Suprapubic skin (tissue), 4 donors: ENCODE measurements around the gene BNIP5. TPM values are rescaled to one million over a fixed set of nuclear protein-coding genes. Genes with fewer than 3 reads are reported as not detected.

Source experiments
- DNase-seq, 2 donors: peaks; one replicate each; pipeline ENCODE4 v3.0.0-alpha.2; 2019; ENCODE audit warnings: low spot score in 2 of 2
- H3K27ac ChIP-seq: fragments of 200-600 bp; sonication (generic); one replicate; pipeline ENCODE4 v1.5.1; 2019
- H3K27me3 ChIP-seq: fragments of 200-600 bp; sonication (generic); one replicate; pipeline ENCODE4 v1.5.1; 2019
- H3K36me3 ChIP-seq: fragments of 200-600 bp; sonication (generic); one replicate; pipeline ENCODE4 v1.5.1; 2019
- H3K4me1 ChIP-seq: fragments of 200-600 bp; sonication (generic); one replicate; pipeline ENCODE4 v1.5.1; 2019
- H3K4me3 ChIP-seq: fragments of 200-600 bp; sonication (generic); one replicate; pipeline ENCODE4 v1.5.1; 2019; ENCODE audit warnings: mild to moderate bottlenecking
- H3K9me3 ChIP-seq: fragments of 200-600 bp; sonication (generic); one replicate; pipeline ENCODE4 v1.5.1; 2019
- EP300 ChIP-seq: sonication (generic); formaldehyde crosslinking; IDR thresholded peaks from one replicate; pipeline ENCODE4 v1.6.1; 2017; ENCODE audit warnings: antibody characterized with exemption
- POLR2A ChIP-seq, 2 donors: fragments of 450-650 bp; IDR thresholded peaks; one replicate each; pipeline ENCODE4 v1.6.1; 2017; ENCODE audit warnings: antibody characterized with exemption in 2 of 2, mild to moderate bottlenecking in 2 of 2, moderate library complexity in 2 of 2
- POLR2AphosphoS5 ChIP-seq, 3 donors: sonication (generic); formaldehyde crosslinking; IDR thresholded peaks; one replicate each; pipeline ENCODE4 v1.6.1; 2017; ENCODE audit warnings: antibody characterized with exemption in 3 of 3
- WGBS: methylation state at CpG from one replicate; pipeline ENCODE4 v1.1.5; 2018; 5-methylcytosine and 5-hydroxymethylcytosine counted together
- total RNA-seq, 4 donors: library from RNA; depleted of rRNA; stranded (reverse); fragments of >200 nt; gene quantifications; one replicate each; pipeline ENCODE4 v1.1.0, GENCODE V29; 2016
- TF ChIP-seq, protein P1 (sequence below), 2 donors: fragments of 200-600 bp in 1 of 2; fragments of 450-650 bp in 1 of 2; sonication (generic) in 1 of 2; IDR thresholded peaks; one replicate each; pipeline ENCODE4 v1.5.1; 2016 to 2019; ENCODE audit warnings: antibody characterized with exemption in 2 of 2, mild to moderate bottlenecking in 1 of 2, moderate library complexity in 1 of 2

The BNIP5 gene
- total RNA-seq, 4 donors from 2014 or later: 0.11 TPM; not detected in 3

DNA sequence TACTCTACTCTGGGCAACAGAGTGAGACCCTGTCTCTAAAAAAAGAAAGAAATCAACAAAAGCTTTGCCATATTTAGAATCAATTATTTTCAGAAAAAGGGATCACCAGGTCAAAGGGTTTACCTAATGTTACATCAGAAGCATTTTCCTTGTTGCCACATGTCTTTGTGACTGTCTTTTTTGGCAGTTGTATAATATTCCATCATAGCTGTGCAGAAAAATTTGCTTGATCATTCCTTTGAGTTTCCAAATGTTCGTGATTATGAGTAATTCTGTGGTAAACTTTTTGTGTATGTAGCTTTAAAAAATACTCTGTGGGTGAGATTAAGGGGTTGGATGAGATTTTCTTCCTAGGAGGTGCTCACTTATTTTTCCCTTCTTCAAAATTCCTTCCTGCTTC, 40.4 kb downstream of the BNIP5 start:
- H3K27me3 ChIP-seq: no peaks in the 10 kb centered on the region
- H3K4me3 ChIP-seq: no peak overlapping the region
- TF ChIP-seq, protein P1, sequence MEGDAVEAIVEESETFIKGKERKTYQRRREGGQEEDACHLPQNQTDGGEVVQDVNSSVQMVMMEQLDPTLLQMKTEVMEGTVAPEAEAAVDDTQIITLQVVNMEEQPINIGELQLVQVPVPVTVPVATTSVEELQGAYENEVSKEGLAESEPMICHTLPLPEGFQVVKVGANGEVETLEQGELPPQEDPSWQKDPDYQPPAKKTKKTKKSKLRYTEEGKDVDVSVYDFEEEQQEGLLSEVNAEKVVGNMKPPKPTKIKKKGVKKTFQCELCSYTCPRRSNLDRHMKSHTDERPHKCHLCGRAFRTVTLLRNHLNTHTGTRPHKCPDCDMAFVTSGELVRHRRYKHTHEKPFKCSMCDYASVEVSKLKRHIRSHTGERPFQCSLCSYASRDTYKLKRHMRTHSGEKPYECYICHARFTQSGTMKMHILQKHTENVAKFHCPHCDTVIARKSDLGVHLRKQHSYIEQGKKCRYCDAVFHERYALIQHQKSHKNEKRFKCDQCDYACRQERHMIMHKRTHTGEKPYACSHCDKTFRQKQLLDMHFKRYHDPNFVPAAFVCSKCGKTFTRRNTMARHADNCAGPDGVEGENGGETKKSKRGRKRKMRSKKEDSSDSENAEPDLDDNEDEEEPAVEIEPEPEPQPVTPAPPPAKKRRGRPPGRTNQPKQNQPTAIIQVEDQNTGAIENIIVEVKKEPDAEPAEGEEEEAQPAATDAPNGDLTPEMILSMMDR (IDR thresholded peaks at IDR 0.05): no peak
- TF ChIP-seq POLR2AphosphoS5 (IDR thresholded peaks at IDR 0.05): no peak
- TF ChIP-seq POLR2A (IDR thresholded peaks at IDR 0.05): no peak
- TF ChIP-seq EP300: no peak
- H3K9me3 ChIP-seq: no peaks in the 10 kb centered on the region
- peaks cover 2% of the 10 kb centered on the region for H3K4me1 ChIP-seq
- DNase-seq: no peak
- 37% methylated on average over 1 of the region's 1 CpG for WGBS
- H3K36me3 ChIP-seq: no peaks in the 10 kb centered on the region
- H3K27ac ChIP-seq: no peak overlapping the region

DNA sequence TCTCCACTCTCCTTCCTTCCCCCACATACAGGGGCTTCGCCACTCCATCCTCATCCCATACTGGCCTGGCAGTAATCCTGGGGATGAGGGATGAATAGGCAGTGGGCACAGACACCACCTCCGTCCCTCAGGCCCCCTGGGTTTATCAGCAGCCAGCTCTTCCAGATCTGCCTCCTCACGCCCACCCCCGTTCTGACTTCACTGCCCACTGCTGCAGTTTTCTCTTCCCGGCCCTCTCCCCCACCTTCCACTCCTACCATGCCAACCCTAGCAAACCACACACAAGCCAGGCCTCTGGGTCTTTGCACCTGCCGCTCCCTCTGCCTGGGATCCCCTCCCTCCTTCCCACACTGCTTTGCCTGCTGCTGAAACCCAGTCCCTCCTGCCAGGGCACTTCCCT, 44.5 kb downstream of the BNIP5 start:
- H3K27ac ChIP-seq: no peak overlapping the region
- WGBS: 97% methylated on average over 6 of the region's 6 CpGs
- H3K27me3 ChIP-seq: peaks cover 3% of the 10 kb centered on the region
- no peak for DNase-seq
- TF ChIP-seq, protein P1 (IDR thresholded peaks at IDR 0.05): no peak
- no peak for TF ChIP-seq POLR2AphosphoS5 (IDR thresholded peaks at IDR 0.05)
- no peak for TF ChIP-seq POLR2A (IDR thresholded peaks at IDR 0.05)
- no peak for TF ChIP-seq EP300
- no peak overlapping the region for H3K4me3 ChIP-seq
- H3K36me3 ChIP-seq: no peaks in the 10 kb centered on the region
- H3K4me1 ChIP-seq: peaks cover 13% of the 10 kb centered on the region
- no peaks in the 10 kb centered on the region for H3K9me3 ChIP-seq

DNA sequence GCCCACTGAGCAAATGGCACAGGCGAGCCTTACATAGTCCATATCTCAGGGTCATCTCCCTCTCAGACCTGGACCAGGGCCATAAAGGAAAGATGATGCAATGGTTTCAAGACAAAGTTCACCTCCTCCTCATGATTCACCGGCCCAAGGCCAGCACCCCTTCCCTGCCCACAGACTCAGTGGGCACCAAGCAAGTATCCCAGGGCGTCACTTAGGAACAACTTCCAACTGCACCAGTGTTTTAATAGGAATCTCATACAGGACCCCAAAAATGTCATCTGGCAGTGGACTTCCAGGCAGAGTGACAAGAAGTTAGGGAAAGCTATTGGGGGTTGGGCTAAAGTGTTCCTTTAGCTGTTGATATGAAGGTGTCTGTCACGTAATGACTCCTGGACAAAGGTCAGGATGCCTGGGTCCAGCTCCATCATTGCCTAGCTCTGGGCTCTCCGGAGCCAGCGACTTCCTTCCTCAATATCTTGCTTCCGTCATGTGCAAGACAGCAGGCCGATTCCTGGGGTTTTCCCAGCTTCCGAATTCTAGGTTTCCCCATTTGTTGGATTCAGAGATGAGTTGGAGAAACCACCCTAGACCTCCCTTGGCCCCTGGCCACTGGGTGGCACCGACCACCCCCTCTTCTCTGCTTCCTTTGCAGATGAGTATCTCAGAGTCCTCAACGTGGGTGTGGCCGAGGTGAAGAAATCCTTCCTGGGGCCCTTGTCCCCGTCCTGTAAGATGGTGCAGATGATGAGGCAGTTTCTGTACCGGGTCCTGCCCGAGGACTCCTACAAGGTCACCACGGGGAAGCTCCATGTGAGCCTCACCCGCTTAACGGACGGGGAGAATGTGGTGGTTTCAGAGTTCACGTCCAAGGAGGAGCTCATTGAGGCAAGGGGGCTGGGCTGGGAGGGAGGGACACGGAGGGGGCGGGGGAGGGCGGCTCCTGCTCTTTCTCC, 45.7 kb downstream of the BNIP5 start:
- H3K9me3 ChIP-seq: no peaks in the 10 kb centered on the region
- H3K4me1 ChIP-seq: peaks cover 13% of the 10 kb centered on the region
- no peak for DNase-seq
- no peak overlapping the region for H3K27ac ChIP-seq
- peaks cover 11% of the 10 kb centered on the region for H3K27me3 ChIP-seq
- no peaks in the 10 kb centered on the region for H3K36me3 ChIP-seq
- 71% methylated on average over 21 of the region's 23 CpGs for WGBS
- H3K4me3 ChIP-seq: no peak overlapping the region
- TF ChIP-seq, protein P1 (IDR thresholded peaks at IDR 0.05): no peak
- no peak for TF ChIP-seq POLR2AphosphoS5 (IDR thresholded peaks at IDR 0.05)
- no peak for TF ChIP-seq EP300
- TF ChIP-seq POLR2A (IDR thresholded peaks at IDR 0.05): no peak

DNA sequence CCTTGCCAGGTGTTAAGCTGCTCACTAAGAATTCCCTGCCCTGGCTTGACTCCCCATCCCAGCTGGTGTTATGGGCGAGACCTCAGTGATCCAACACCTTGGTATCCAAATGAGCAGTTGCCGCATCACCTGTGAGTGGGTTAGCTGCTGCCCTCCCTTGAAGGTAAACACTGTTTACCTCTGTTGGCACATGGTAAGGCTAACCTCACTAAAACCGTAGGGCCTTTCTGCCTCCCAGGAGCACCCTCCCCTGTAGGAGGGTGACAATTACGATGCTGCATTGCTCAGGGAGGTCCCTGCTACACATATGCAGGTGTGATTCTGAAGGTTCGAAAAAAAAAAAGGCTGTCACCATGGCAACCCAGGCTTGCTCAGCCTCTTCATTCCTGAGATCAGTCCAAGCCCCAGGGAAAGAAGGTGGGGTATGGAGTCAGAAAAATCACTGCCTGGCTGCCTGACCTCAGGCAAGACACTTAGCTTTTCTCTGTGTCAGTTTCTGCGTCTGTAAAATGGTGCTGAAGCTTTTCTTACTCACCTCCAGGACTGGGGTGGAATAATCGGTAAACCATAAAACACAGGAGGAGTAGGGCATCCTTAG, 47.3 kb downstream of the BNIP5 start:
- TF ChIP-seq POLR2A (IDR thresholded peaks at IDR 0.05): no peak
- TF ChIP-seq, protein P1 (IDR thresholded peaks at IDR 0.05): no peak
- no peak for TF ChIP-seq POLR2AphosphoS5 (IDR thresholded peaks at IDR 0.05)
- TF ChIP-seq EP300: no peak
- Histone ChIP-seq H3K36me3 (no peaks in the 10 kb centered on the region), H3K4me3 (no peak overlapping the region), H3K9me3 (no peaks in the 10 kb centered on the region), H3K27ac (no peak overlapping the region), H3K27me3 (peaks cover 21% of the 10 kb centered on the region), H3K4me1 (peaks cover 13% of the 10 kb centered on the region)
- 55% methylated on average over 6 of the region's 7 CpGs for WGBS
- DNase-seq: no peak

DNA sequence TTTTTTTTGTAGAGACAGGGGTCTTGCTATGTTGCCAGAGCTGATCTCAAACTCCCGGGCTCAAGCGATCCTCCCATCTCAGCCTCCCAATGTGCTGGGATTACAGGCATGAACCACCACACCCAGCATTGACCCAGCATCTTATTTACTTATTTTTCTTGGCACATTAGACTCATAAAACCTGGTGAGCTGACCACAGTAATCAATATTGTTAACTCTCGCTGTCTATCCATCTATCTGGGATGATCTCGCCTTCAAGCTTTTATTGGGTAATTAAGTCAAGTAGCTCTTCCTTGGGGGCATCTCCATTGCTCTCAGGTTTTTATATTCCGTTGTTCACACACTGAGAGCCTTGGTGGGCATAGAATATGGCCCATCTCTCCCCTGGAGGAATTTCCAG, 49.8 kb downstream of the BNIP5 start:
- 72% methylated on average over 5 of the region's 5 CpGs for WGBS
- no peak for TF ChIP-seq POLR2AphosphoS5 (IDR thresholded peaks at IDR 0.05)
- TF ChIP-seq POLR2A (IDR thresholded peaks at IDR 0.05): no peak
- TF ChIP-seq EP300: no peak
- TF ChIP-seq, protein P1 (IDR thresholded peaks at IDR 0.05): no peak

More for the DNA sequence above, 49.8 kb downstream of the BNIP5 start:
- Histone ChIP-seq H3K4me3 (no peak overlapping the region), H3K36me3 (no peaks in the 10 kb centered on the region), H3K9me3 (no peaks in the 10 kb centered on the region), H3K27ac (no peak overlapping the region), H3K4me1 (peaks cover 13% of the 10 kb centered on the region), H3K27me3 (peaks cover 29% of the 10 kb centered on the region)
- no peak for DNase-seq
